ACC112 (cell line): ENCODE results near the gene CREB3L1.
A peak's percentile ranks its signal among the peaks of the same experiment; 100 is the strongest.

Experiments used
- H2AFZ ChIP-seq: fragments of 200-600 bp; sonication (generic); one replicate; pipeline ENCODE4 v1.6.0; 2017; ENCODE audit warnings: antibody characterized with exemption, low read length; ENCODE audit not compliant: unreplicated experiment
- H3K27ac ChIP-seq: fragments of 200-600 bp; sonication (generic); 2 replicates; pipeline ENCODE4 v1.5.1; 2014; ENCODE audit warnings: low read depth, mild to moderate bottlenecking, antibody characterized with exemption, low read length, moderate library complexity
- H3K27me3 ChIP-seq: fragments of 200-600 bp; sonication (generic); 2 replicates; pipeline ENCODE4 v1.6.1; 2014; ENCODE audit warnings: mild to moderate bottlenecking, antibody characterized with exemption, low read length, moderate library complexity, mixed read lengths; ENCODE audit not compliant: insufficient read depth
- H3K36me3 ChIP-seq: fragments of 200-600 bp; sonication (generic); 2 replicates; pipeline ENCODE4 v1.6.1; 2016; ENCODE audit warnings: mild to moderate bottlenecking, antibody characterized with exemption, low read length, moderate library complexity, mixed read lengths; ENCODE audit not compliant: insufficient read depth
- H3K4me1 ChIP-seq: fragments of 200-600 bp; sonication (generic); one replicate; pipeline ENCODE4 v1.6.1; 2016; ENCODE audit warnings: low read length, mixed read lengths; ENCODE audit not compliant: insufficient read depth, unreplicated experiment, control insufficient read depth
- H3K4me3 ChIP-seq: fragments of 200-600 bp; sonication (generic); 2 replicates; pipeline ENCODE4 v1.5.1; 2014; ENCODE audit warnings: mild to moderate bottlenecking, low read depth, low read length
- H3K79me2 ChIP-seq: fragments of 200-600 bp; sonication (generic); one replicate; pipeline ENCODE4 v1.6.0; 2016; ENCODE audit warnings: low read length; ENCODE audit not compliant: control insufficient read depth, unreplicated experiment, insufficient read depth

The CREB3L1 gene

GRCh38 chr11:46337626-46338345, 60.3 kb downstream of the CREB3L1 start:
- Histone ChIP-seq H3K79me2 (no peaks in the 10 kb centered on the region), H3K27me3 (peaks cover 22% of the 10 kb centered on the region), H3K36me3 (no peaks in the 10 kb centered on the region), H2AFZ (no peak overlapping the region), H3K27ac (no peak overlapping the region), H3K4me3 (no peak overlapping the region), H3K4me1 (no peaks in the 10 kb centered on the region)

- Histone ChIP-seq H2AFZ (no peak overlapping the region), H3K4me1 (no peaks in the 10 kb centered on the region), H3K4me3 (no peak overlapping the region), H3K79me2 (no peaks in the 10 kb centered on the region), H3K36me3 (no peaks in the 10 kb centered on the region), H3K27me3 (peaks cover 14% of the 10 kb centered on the region), H3K27ac (no peak overlapping the region)
Measured at GRCh38 chr11:46338636-46338987, 61.1 kb downstream of the CREB3L1 start.

- H3K79me2 ChIP-seq, result no peaks in the 10 kb centered on the region
- no peak overlapping the region for H2AFZ ChIP-seq
- peaks cover 9% of the 10 kb centered on the region; the same call in 1 of the 2 replicates for H3K27me3 ChIP-seq
- H3K4me1 ChIP-seq, result no peaks in the 10 kb centered on the region
- H3K4me3 ChIP-seq, result no peak overlapping the region
- H3K27ac ChIP-seq, result no peak overlapping the region
- no peaks in the 10 kb centered on the region for H3K36me3 ChIP-seq
Measured at GRCh38 chr11:46338988-46339666, 61.7 kb downstream of the CREB3L1 start.

- Histone ChIP-seq H3K36me3 (no peaks in the 10 kb centered on the region), H3K27ac (no peak overlapping the region), H2AFZ (no peak overlapping the region), H3K4me3 (no peak overlapping the region), H3K4me1 (no peaks in the 10 kb centered on the region), H3K79me2 (no peaks in the 10 kb centered on the region), H3K27me3 (peaks cover 4% of the 10 kb centered on the region; the same call in 1 of the 2 replicates)
Measured at GRCh38 chr11:46339816-46340215, 62.4 kb downstream of the CREB3L1 start.

- no peak overlapping the region for H3K4me3 ChIP-seq
- H3K4me1 ChIP-seq, result no peaks in the 10 kb centered on the region
- H2AFZ ChIP-seq, result no peak overlapping the region
- no peaks in the 10 kb centered on the region for H3K36me3 ChIP-seq
- H3K27me3 ChIP-seq, result peaks cover 4% of the 10 kb centered on the region; the same call in 1 of the 2 replicates
- no peaks in the 10 kb centered on the region for H3K79me2 ChIP-seq
- H3K27ac ChIP-seq, result no peak overlapping the region
Measured at GRCh38 chr11:46341454-46341853, 64.0 kb downstream of the CREB3L1 start.

- Histone ChIP-seq H3K36me3 (no peaks in the 10 kb centered on the region), H2AFZ (no peak overlapping the region), H3K4me3 (no peak overlapping the region), H3K4me1 (peaks cover 4% of the 10 kb centered on the region), H3K79me2 (no peaks in the 10 kb centered on the region), H3K27ac (no peak overlapping the region), H3K27me3 (peaks cover 4% of the 10 kb centered on the region; the same call in 1 of the 2 replicates)
Measured at GRCh38 chr11:46342239-46342638, 64.8 kb downstream of the CREB3L1 start.

- Histone ChIP-seq H3K4me1 (peaks cover 7% of the 10 kb centered on the region), H2AFZ (no peak overlapping the region), H3K4me3 (no peak overlapping the region), H3K27me3 (peaks cover 4% of the 10 kb centered on the region; the same call in 1 of the 2 replicates), H3K36me3 (no peaks in the 10 kb centered on the region), H3K79me2 (peaks cover 10% of the 10 kb centered on the region), H3K27ac (no peak overlapping the region)
Measured at GRCh38 chr11:46343520-46343919, 66.1 kb downstream of the CREB3L1 start.

GRCh38 chr11:46345131-46345597, 67.7 kb downstream of the CREB3L1 start:
- no peaks in the 10 kb centered on the region for H3K36me3 ChIP-seq
- H3K27me3 ChIP-seq, result peaks cover 4% of the 10 kb centered on the region; the same call in 1 of the 2 replicates
- peaks cover 23% of the 10 kb centered on the region for H3K79me2 ChIP-seq
- no peak overlapping the region for H3K27ac ChIP-seq
- no peak overlapping the region for H3K4me3 ChIP-seq
- H3K4me1 ChIP-seq, result peaks cover 14% of the 10 kb centered on the region
- no peak overlapping the region for H2AFZ ChIP-seq

- H3K4me1 ChIP-seq, result peaks cover 14% of the 10 kb centered on the region
- no peaks in the 10 kb centered on the region for H3K36me3 ChIP-seq
- no peak overlapping the region for H2AFZ ChIP-seq
- H3K4me3 ChIP-seq, result no peak overlapping the region
- peaks cover 26% of the 10 kb centered on the region for H3K79me2 ChIP-seq
- H3K27ac ChIP-seq, result no peak overlapping the region
- peaks cover 4% of the 10 kb centered on the region; the same call in 1 of the 2 replicates for H3K27me3 ChIP-seq
Measured at GRCh38 chr11:46345881-46346484, 68.5 kb downstream of the CREB3L1 start.

GRCh38 chr11:46346886-46347636, 69.6 kb downstream of the CREB3L1 start, which contains the start of gene DGKZ:
Gene DGKZ, plus strand, starts transcription at chr11:46347463. Its CDS starts 197 bp downstream, at chr11:46347660.
- H3K27me3 ChIP-seq, result no peaks in the 10 kb centered on the region
- H3K4me1 ChIP-seq, result peaks cover 14% of the 10 kb centered on the region
- H3K36me3 ChIP-seq, result no peaks in the 10 kb centered on the region
- H3K4me3 ChIP-seq, result peak within 1 kb of the TSS; percentile 90
- H3K79me2 ChIP-seq, result peaks cover 36% of the 10 kb centered on the region
- peak within 1 kb of the TSS; percentile 56 for H2AFZ ChIP-seq
- H3K27ac ChIP-seq, result no peak within 1 kb of the TSS
